Mammary epithelial cell (primary cell): ENCODE measurements around the gene HPCA.

Experiments
- EZH2 ChIP-seq: IDR thresholded peaks from 2 replicates; pipeline ENCODE4 v1.6.1; 2012; ENCODE audit warnings: low read length, inconsistent platforms, borderline replicate concordance
- TF ChIP-seq, protein P1 (sequence below), 2 donors: IDR thresholded peaks in 1 of 2; conservative IDR thresholded peaks in 1 of 2; 2 replicates each; pipeline ENCODE4 v1.5.1; 2011 to 2012; ENCODE audit warnings: inconsistent platforms in 2 of 2, low read length in 2 of 2, mild to moderate bottlenecking in 2 of 2, control low read depth in 1 of 2, low read depth in 1 of 2; ENCODE audit not compliant: insufficient read depth in 1 of 2; ENCODE audit errors: extremely low read depth in 1 of 2

DNA sequence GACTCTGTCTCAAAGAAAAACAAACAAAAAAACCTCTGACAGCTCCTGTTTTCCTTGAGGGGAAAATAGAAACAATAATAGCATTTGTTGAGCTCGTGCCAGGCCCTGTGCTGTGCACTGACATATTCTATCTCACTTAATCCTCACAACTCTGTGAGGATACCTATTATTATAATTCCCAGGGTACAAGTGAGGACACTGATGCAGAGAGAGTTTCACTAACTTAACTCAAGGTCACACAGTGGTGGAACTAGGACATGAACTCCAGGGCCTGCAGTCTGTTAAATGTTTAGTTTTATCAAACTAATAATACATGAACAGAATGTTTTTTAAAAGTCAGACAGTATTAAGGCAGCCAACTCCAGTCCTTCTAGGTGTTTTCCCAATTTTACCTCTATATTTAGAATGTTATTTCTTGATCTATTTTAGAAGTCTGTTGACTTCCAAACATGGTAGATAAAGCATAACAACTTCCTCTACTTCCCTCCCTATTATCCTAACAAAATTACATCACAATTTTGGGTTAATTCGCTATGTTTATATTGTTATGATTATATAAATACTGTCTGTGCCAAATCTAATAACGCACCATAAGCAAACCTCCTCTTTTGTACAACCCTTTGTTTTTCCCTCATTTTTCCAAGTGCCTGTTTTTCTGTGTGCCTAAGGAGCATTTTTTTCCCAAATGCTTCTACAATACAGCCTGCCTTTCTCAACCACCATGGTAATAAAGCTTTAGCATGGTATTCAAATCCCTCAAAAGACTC is 20.5 kb upstream of the HPCA start:
- TF ChIP-seq, protein P1, sequence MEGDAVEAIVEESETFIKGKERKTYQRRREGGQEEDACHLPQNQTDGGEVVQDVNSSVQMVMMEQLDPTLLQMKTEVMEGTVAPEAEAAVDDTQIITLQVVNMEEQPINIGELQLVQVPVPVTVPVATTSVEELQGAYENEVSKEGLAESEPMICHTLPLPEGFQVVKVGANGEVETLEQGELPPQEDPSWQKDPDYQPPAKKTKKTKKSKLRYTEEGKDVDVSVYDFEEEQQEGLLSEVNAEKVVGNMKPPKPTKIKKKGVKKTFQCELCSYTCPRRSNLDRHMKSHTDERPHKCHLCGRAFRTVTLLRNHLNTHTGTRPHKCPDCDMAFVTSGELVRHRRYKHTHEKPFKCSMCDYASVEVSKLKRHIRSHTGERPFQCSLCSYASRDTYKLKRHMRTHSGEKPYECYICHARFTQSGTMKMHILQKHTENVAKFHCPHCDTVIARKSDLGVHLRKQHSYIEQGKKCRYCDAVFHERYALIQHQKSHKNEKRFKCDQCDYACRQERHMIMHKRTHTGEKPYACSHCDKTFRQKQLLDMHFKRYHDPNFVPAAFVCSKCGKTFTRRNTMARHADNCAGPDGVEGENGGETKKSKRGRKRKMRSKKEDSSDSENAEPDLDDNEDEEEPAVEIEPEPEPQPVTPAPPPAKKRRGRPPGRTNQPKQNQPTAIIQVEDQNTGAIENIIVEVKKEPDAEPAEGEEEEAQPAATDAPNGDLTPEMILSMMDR (conservative IDR thresholded peaks at IDR 0.05 in 1 of 2, IDR thresholded peaks at IDR 0.05 in 1 of 2; ENCODE audit: extremely low read depth in 1 of 2, insufficient read depth in 1 of 2, low read depth in 1 of 2, low read length in 2 of 2), result no peak
- no peak for TF ChIP-seq EZH2
